Tibial artery (tissue), 4 donors: ENCODE results near the gene PRRC1.

Experiments used
- DNase-seq, 2 donors: peaks; one replicate each; pipeline ENCODE4 v3.0.0-alpha.2; 2019
- H3K27ac ChIP-seq, 2 donors: fragments of 200-600 bp; sonication (generic) in 1 of 2; 1 replicate in 1 of 2; 2 replicates in 1 of 2; pipeline ENCODE4 v1.5.1; 2018 to 2019; ENCODE audit warnings: mild to moderate bottlenecking in 1 of 2
- H3K27me3 ChIP-seq, 2 donors: fragments of 200-600 bp; sonication (generic) in 1 of 2; one replicate each; pipeline versions ENCODE4 v1.5.1 to v1.6.0; 2016 to 2019
- H3K36me3 ChIP-seq, 3 donors: fragments of 200-600 bp; sonication (generic) in 2 of 3; one replicate each; pipeline ENCODE4 v1.5.1; 2016 to 2019; ENCODE audit warnings: mild to moderate bottlenecking in 2 of 3
- H3K4me1 ChIP-seq, 4 donors: fragments of 200-600 bp; sonication (generic) in 2 of 4; 1 replicate in 3 of 4; 2 replicates in 1 of 4; pipeline ENCODE4 v1.5.1; 2016 to 2019
- H3K4me3 ChIP-seq, 2 donors: fragments of 200-600 bp; sonication (generic) in 1 of 2; 1 replicate in 1 of 2; 2 replicates in 1 of 2; pipeline ENCODE4 v1.5.1; 2018 to 2019; ENCODE audit warnings: mild to moderate bottlenecking in 2 of 2
- H3K9me3 ChIP-seq, 3 donors: fragments of 200-600 bp; sonication (generic) in 1 of 3; one replicate each; pipeline ENCODE4 v1.5.1; 2016 to 2019
- intact Hi-C: fragments of 100-400 bp; cut with DNase I; formaldehyde crosslinking; loops from one replicate; pipeline ENCODE4 v1.15.0; 2023; ENCODE audit warnings: low total_unique reads
- TF ChIP-seq, protein P1 (sequence below), 2 experiments: fragments of 200-600 bp in 1 of 2; fragments of 450-650 bp in 1 of 2; IDR thresholded peaks; one replicate each; pipeline ENCODE4 v1.5.1; 2017 to 2019; ENCODE audit warnings: antibody characterized with exemption in 2 of 2, mild to moderate bottlenecking in 1 of 2, moderate library complexity in 1 of 2

Gene PRRC1

GRCh38 chr5:127549551-127549950 lies 32.1 kb downstream of the PRRC1 start:
- Histone ChIP-seq H3K4me3 (no peak overlapping the region), H3K4me1 (no peaks in the 10 kb centered on the region), H3K27me3 (no peaks in the 10 kb centered on the region), H3K27ac (no peak overlapping the region), H3K9me3 (peaks cover 0 to 1% (median 0%) of the 10 kb centered on the region in 3 donors), H3K36me3 (peaks cover 41 to 54% (median 43%) of the 10 kb centered on the region in 3 donors)
- TF ChIP-seq, protein P1, sequence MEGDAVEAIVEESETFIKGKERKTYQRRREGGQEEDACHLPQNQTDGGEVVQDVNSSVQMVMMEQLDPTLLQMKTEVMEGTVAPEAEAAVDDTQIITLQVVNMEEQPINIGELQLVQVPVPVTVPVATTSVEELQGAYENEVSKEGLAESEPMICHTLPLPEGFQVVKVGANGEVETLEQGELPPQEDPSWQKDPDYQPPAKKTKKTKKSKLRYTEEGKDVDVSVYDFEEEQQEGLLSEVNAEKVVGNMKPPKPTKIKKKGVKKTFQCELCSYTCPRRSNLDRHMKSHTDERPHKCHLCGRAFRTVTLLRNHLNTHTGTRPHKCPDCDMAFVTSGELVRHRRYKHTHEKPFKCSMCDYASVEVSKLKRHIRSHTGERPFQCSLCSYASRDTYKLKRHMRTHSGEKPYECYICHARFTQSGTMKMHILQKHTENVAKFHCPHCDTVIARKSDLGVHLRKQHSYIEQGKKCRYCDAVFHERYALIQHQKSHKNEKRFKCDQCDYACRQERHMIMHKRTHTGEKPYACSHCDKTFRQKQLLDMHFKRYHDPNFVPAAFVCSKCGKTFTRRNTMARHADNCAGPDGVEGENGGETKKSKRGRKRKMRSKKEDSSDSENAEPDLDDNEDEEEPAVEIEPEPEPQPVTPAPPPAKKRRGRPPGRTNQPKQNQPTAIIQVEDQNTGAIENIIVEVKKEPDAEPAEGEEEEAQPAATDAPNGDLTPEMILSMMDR (IDR thresholded peaks at IDR 0.05) = no peak
- intact Hi-C loops = no loop called here
- no peak for DNase-seq

- Histone ChIP-seq H3K27ac (no peak overlapping the region), H3K9me3 (no peaks in the 10 kb centered on the region), H3K4me3 (no peak overlapping the region), H3K4me1 (no peaks in the 10 kb centered on the region), H3K27me3 (no peaks in the 10 kb centered on the region), H3K36me3 (peaks cover 38 to 50% (median 50%) of the 10 kb centered on the region in 3 donors)
- TF ChIP-seq, protein P1 (IDR thresholded peaks at IDR 0.05) = no peak
- intact Hi-C loops = no loop called here
- DNase-seq = no peak
These were observed 33.4 kb downstream of the PRRC1 start for GRCh38 chr5:127550652-127551409.

GRCh38 chr5:127551410-127552041 lies 34.1 kb downstream of the PRRC1 start:
- TF ChIP-seq, protein P1 (IDR thresholded peaks at IDR 0.05) = no peak
- no peak for DNase-seq
- no peaks in the 10 kb centered on the region for H3K4me1 ChIP-seq
- no peaks in the 10 kb centered on the region for H3K27me3 ChIP-seq
- H3K36me3 ChIP-seq = peaks cover 38 to 50% (median 50%) of the 10 kb centered on the region in 3 donors
- intact Hi-C loops = no loop called here
- H3K4me3 ChIP-seq = no peak overlapping the region
- H3K27ac ChIP-seq = no peak overlapping the region
- no peaks in the 10 kb centered on the region for H3K9me3 ChIP-seq

GRCh38 chr5:127555826-127556225 lies 38.4 kb downstream of the PRRC1 start:
- H3K4me3 ChIP-seq = no peak overlapping the region
- intact Hi-C loops = no loop called here
- H3K9me3 ChIP-seq = no peaks in the 10 kb centered on the region
- TF ChIP-seq, protein P1 (IDR thresholded peaks at IDR 0.05) = no peak
- H3K27me3 ChIP-seq = no peaks in the 10 kb centered on the region
- no peak overlapping the region for H3K27ac ChIP-seq
- H3K36me3 ChIP-seq = peaks cover 30 to 39% (median 32%) of the 10 kb centered on the region in 3 donors
- DNase-seq = no peak
- H3K4me1 ChIP-seq = no peaks in the 10 kb centered on the region

DNA sequence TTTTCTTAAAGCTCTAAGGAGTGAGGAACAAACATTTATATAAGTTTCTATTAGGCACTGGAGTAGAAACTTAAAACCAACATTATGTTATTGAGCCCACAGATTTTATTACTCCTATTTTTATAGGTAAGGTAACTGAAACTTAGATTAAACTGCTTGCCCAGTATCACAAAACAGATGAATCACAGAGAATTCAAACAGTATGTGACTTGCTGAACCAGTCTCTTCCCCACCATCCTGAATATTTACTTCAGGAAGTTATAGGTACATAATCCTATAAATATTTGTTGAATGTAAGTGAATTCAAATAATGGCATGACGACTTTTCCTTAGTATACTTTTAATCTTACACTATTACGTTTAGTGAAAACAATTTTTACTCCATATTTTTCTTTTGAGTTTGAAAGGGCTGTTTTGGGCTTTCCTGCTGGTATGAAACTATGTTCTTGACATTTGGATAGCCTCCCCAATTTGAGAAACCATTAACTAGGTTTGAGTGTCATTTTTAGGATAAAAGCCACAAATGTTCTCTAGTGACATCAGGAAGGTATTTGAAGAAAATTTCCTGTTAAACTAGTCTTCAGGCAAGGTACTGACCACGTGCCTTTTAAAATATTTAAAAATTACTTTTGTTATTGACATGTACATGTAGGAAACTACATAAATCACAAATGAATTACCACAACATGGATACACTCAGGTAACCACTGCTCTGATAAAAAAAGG lies 39.3 kb downstream of the PRRC1 start:
- H3K4me1 ChIP-seq = no peaks in the 10 kb centered on the region
- no peak overlapping the region for H3K27ac ChIP-seq
- peaks cover 25 to 33% (median 31%) of the 10 kb centered on the region in 3 donors for H3K36me3 ChIP-seq
- DNase-seq = no peak
- intact Hi-C loops = no loop called here
- H3K4me3 ChIP-seq = no peak overlapping the region
- TF ChIP-seq, protein P1 (IDR thresholded peaks at IDR 0.05) = no peak
- no peaks in the 10 kb centered on the region for H3K27me3 ChIP-seq
- no peaks in the 10 kb centered on the region for H3K9me3 ChIP-seq
